SKM-1 treated with dmso at 0.1 percent for 144 hours (cell line): ENCODE measurements around the gene UGT1A6.
A peak's percentile ranks its signal among the peaks of the same experiment; 100 is the strongest.
"Not testable (repeated sequence)": the region's sequence is repeated elsewhere in the genome, so short reads cannot be mapped to it uniquely, and the experiment has no call there.

Experiments used
- DNase-seq: peaks from one replicate; lab custom pipeline; 2025; ENCODE audit not compliant: unreplicated experiment; lab: John Stamatoyannopoulos, UW

The UGT1A6 gene

GRCh38 chr2:233684640-233685039 is 8.1 kb upstream of the UGT1A6 start:
- DNase-seq: no peak

DNA sequence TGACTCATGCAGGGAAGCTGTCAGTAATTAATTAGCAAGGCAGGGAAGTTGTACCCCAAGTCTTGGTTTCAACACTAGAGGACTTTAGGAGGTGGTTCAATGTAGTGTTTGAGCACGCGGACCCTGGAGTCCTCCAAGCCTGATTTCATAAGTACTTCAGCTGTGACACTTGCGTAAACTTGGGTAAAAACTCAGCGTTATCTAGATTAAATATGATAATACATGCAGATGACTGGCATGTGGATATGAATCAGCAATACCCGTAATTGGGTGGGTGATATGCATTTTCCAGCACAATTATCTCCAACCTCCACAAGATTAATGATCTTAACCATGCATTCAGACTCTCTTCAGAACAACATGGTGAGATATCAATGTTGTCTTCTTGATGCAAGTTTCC is 5.8 kb upstream of the UGT1A6 start:
- DNase-seq: no peak

- no peak for DNase-seq
Observed at GRCh38 chr2:233688341-233688740, 4.3 kb upstream of the UGT1A6 start.

DNA sequence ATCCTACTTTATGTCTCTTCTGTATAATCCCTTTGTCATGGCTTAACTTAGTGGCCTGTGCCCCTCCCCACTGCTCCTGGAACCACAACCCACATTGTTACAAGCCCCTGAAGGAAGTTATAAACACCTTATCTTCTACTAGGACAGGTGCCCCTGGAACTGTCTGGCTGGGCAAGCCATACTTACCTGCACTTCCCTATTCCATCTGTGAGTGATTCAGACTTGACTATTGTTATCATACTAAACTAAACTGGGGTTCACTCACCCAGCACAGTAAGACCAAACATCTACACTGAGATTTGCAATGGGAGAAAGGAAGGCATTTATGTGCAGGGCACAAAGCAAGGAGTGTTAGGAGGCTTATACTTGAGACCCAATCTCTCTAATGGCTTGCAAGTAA is 3.7 kb upstream of the UGT1A6 start:
- no peak for DNase-seq

DNA sequence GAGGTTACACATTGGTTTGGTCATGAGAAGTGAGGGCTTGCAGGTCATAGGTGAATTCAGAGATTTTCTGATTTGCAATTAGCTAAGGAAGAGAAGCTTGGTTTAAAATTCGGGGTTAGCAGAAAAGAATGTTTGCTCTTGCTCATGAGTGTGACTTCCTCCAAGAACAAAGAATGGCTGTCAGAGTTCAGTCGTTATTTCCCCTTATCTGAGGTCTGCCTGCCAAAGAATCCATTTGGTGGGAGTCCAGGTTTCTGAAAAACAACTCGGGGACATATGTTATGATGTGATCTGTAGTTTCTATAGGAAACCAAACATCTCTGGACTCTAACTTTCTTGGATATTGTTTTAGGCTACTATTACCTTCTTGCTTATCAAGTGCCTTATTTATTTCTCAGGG is 3.2 kb upstream of the UGT1A6 start:
- DNase-seq: no peak

DNA sequence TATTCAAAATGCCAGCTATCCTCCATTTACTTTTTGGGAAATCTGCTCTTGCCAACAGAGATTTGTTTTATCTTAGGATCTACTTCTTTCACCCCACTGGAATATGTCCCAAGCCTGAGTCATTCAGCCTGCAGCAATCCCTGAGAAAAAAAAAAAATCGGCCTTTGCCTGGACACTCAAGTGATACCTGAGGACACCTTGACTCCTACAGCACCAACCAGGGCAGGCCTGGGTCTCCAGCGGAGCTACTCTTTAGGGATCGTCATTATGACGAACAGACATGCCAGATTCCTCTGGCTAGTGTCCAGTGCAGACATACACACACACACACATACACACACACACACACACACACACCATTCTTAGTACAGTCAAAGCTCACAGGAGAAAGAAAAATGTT is 2.2 kb upstream of the UGT1A6 start:
- DNase-seq: no peak

DNA sequence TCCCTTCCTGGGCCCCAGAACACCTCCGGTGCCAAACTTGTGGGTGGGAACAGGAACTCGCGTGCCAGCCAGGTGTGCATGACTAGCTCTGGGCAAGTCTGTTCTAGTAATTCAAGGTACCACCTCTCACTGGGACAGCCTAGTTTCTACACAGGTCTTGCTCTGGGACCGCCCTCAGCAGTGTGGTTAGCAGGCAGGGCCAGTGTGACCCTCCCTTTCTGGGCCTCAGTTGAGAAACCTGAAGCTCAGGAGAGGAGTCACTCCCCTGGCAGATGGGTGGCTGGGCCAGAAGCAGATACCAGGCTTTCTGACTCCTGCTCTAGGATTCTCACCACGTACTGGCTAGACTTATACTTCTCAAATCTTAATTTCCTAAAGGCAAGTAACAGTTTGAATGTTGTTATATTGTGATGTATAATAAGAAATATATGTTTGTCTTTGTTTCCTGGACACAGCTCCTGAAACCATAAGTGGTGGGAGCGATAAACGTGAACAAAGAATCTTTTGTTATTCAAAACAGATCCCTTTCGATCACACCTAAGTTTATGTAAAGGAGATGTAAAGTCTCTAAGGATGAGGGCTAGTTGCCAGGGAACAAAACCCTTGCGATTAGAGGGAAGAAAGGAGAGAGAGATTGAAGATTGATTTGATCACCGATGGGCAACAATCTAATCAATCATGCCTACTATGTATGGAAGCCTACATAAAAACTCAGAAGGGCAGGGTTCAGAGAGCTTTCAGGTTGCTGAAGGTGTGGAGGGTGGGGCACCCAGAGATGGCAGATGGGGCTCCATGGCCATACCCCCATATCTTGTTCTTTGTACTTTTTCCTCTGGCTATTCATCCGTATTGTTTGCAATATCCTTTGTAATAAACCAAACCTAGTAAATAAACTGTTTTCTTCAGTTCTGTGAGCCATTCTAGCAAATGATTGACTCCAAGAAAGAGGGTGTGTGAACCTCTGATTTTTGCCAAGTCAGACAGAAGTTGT is 952 bp upstream of the UGT1A6 start:
- no peak for DNase-seq

GRCh38 chr2:233693963-233694362 is 1.3 kb downstream of the UGT1A6 start:
- no peak for DNase-seq

DNA sequence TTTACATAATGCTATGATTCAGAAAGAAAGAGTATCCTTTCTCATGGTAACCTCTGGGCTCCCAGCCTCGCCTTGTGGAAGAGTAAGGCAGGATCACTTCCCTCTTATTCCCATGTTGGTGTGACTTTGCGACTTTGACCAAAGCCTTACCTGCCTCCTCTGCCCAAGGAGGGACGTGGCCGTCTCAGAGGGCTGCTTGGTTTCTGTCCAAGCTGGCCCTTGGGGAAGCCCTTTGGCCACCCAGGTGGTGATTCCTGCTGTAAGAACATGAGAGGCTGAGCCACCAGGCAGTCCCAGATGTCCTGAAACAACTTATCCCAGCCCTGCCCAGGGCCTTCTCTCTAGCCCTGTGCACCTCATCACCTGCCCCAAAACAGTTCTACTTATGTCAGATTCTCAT is 6.0 kb downstream of the UGT1A6 start:
- no peak for DNase-seq

GRCh38 chr2:233699424-233700027 is 6.8 kb downstream of the UGT1A6 start:
- no peak for DNase-seq

DNA sequence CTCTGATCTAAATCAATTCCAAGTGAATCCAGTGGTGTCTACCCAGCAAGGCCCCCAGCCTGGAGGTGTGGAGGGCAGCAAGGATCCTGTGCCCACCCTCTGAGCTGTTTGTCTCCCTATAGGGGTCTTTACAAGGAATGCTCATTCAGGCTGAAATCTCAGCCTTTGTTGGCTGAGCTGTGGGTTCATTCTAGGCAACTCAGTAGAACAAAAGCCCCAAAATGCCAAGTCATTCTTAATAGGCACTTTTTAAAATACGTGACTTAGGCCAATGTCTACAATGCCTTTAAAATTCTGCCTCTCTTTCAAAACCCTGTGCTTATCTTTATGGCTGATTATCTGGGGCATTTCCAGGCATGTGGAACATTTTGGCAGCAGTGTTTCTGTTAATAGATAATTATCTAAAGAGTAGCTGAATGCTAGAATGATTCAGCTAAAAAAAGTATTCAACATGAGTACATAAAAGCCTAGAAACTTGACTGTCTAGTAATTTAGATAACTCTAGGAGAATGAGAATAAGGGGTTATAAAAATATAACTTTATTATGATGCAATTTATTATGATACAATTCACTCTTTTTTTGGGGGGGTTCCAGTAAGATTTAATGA is 7.4 kb downstream of the UGT1A6 start:
- DNase-seq: no peak

- not testable (repeated sequence) for DNase-seq
Observed at GRCh38 chr2:233700842-233701241, 8.2 kb downstream of the UGT1A6 start.

DNA sequence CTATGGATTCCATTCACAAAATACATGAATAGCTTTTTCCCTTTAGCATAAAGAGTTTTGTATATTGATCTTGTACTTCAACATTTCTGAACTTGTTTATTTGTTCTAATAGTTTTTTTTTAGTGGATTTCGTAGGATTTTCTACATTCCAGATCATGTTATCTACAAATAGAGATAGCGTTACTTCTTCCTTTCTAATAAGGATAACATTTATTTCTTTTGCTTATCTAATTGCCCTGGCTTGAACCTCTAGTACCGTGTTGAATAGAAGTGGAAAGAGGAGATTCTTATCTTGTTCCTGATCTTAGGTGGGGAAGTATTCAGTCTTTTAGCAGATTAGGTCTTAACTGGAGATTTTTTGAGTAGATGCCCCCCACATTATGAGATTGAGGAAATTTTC is 9.5 kb downstream of the UGT1A6 start:
- DNase-seq: no peak

DNA sequence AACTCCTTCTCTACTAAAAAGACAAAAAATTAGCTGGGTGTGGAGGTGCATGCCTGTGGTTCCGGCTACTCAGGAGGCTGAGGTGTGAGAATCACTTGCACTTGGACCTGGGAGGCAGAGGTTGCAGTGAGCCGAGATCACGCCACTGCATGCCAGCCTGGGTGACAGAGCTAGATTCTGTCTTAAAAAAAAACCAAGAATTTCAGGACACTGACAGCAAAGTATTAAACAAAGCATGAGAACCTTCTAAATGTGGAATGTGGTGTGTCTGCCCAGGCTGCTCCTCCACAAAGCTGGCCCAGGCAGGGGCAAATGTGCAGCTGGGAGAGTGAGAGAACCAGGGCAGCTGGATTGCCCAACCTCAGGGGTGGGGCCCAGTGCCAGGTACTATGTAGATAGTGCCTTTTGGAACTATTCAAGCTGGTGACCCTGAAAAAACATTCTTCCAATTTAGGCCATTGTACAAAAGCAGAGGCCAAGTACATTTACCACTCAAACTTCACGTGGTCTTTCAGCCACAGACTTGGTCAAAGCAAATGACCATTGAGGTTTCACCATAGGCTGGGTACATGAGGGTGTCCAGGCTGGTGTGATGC is 13.3 kb downstream of the UGT1A6 start:
- no peak for DNase-seq

DNA sequence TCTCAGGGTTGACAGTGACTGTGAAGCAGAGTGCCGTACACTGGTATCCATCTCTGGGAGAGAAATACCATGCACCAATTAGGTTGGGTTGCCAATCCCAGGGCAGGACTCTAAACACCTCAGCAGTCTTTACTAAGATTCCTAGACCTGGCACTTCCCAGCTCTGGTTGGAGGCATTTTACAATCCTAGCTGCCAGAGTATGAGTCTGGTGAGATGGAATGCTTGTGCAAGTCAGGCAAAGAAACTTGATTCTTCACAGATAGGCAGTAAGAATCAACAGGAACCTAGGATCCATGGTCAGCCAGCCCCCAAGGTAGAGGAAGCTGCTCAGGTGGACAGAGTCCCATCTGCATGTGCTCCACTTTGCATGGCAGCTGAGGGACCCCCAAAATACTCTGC is 14.0 kb downstream of the UGT1A6 start:
- DNase-seq: no peak

DNA sequence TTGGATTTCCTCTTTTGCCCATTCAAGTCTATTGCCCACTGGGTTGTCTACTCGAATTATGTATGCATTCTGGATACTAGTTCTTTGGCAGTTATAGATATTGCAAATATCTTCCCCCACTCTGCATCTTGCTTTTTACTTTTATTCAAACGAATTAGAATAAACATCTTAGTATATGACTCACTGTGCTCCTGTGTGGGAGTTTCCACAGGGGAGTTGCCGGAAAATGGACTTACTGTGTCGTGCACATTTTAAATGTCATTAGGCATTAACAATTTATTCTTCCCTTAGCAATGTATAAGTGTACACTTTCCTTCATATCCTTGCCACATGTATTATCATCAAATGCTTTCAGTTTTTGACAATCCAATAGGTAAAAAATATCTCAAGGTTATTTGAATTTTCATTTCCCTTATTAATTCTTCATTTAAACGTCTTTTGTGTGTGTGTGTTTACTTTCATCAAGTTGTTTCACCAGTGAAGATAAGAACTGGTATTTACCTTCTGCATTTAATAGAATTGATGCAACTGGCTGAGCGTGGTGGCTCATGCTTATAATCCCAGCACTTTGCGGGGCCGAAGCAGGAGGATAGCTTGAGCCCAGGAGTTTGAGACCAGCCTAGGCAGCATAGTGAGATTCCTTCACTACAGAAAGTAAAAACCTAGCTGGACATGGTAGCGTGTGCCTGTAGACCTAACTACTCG is 15.4 kb downstream of the UGT1A6 start:
- no peak for DNase-seq

DNA sequence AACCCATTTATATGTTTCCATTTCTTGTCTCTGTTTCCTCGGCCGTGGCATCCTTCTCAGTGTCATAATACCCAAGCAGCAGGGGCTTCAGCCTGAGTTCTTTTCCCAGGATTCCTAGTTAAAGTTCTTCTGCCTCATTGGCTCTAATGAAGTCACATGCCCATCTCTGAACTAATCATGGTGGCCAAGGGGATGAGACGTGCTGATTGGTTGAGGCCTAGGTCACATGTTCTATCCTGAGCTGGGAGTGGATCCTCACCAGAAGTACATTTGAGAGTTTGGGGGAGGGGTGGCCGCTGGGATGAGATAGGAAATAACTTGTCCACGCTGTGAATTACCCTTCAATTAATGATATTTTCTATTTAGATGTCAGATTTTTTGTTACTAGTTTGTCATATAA is 16.3 kb downstream of the UGT1A6 start:
- no peak for DNase-seq

- DNase-seq: peak; percentile 46
Observed at GRCh38 chr2:233711312-233712008, 18.8 kb downstream of the UGT1A6 start.

DNA sequence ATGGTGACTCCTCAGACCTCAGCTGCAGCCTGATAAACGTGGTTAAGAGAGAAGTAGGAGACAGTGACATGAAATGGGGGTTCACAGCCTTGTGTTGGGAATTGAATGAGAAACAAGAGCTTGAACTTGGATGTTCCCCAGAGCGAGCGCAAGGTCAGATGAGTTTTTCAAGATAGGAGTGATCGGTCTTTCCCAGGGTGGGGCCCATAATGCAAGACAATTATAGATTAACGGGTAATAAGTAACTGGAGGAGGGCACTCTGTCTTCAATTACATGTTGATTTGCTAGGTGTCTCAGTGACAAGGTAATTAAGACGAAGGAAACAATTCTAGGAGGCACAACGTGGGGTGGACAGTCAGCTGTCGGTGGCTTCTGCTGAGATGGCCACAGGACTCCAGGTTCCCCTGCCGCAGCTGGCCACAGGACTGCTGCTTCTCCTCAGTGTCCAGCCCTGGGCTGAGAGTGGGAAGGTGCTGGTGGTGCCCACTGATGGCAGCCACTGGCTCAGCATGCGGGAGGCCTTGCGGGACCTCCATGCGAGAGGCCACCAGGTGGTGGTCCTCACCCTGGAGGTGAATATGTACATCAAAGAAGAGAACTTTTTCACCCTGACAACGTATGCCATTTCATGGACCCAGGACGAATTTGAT is 20.0 kb downstream of the UGT1A6 start, which contains the start of gene UGT1A5:
Gene UGT1A5 (plus strand): TSS at position 297 of the 651 bp plus-strand sequence. CDS start 85 bp downstream, at position 382.
- no peak for DNase-seq

GRCh38 chr2:233713262-233713615 is 20.5 kb downstream of the UGT1A6 start:
- no peak for DNase-seq
